GM19025 (cell line): ENCODE measurements around the gene CTNNA1.
"Not testable (repeated sequence)": the region's sequence is repeated elsewhere in the genome, so short reads cannot be mapped to it uniquely, and the experiment has no call there.

ENCODE experiments used
- ATAC-seq: cut with Tn5 transposase; IDR thresholded peaks from one replicate; pipeline ENCODE4 v1.9.1; 2021; ENCODE audit warnings: mild to moderate bottlenecking, low read depth, moderate library complexity; ENCODE audit not compliant: unreplicated experiment

Gene CTNNA1

GRCh38 chr5:138752951-138753793 lies at the start of gene CTNNA1:
Gene CTNNA1 (plus strand): TSS chr5:138753425. CDS start chr5:138781925, 28,500 bp downstream.
- ATAC-seq = peak; percentile 62

- not testable (repeated sequence) for ATAC-seq
These were observed 49.4 kb upstream of the CTNNA1 start for GRCh38 chr5:138703777-138704176.

- no peak for ATAC-seq
These were observed 48.2 kb upstream of the CTNNA1 start for GRCh38 chr5:138705007-138705406.

GRCh38 chr5:138705567-138705966 lies 47.7 kb upstream of the CTNNA1 start:
- ATAC-seq = no peak

- no peak for ATAC-seq
These were observed 46.4 kb upstream of the CTNNA1 start for GRCh38 chr5:138706655-138707480.

GRCh38 chr5:138708791-138709190 lies 44.4 kb upstream of the CTNNA1 start:
- no peak for ATAC-seq

GRCh38 chr5:138709202-138709601 lies 44.0 kb upstream of the CTNNA1 start:
- ATAC-seq = no peak

- ATAC-seq = no peak
These were observed 42.1 kb upstream of the CTNNA1 start for GRCh38 chr5:138711087-138711486.

- no peak for ATAC-seq
These were observed 41.4 kb upstream of the CTNNA1 start for GRCh38 chr5:138711811-138712210.

- no peak for ATAC-seq
These were observed 40.9 kb upstream of the CTNNA1 start for GRCh38 chr5:138712324-138712723.

GRCh38 chr5:138712791-138713190 lies 40.4 kb upstream of the CTNNA1 start:
- no peak for ATAC-seq

- no peak for ATAC-seq
These were observed 40.0 kb upstream of the CTNNA1 start for GRCh38 chr5:138713247-138713646.

GRCh38 chr5:138714694-138715093 lies 38.5 kb upstream of the CTNNA1 start:
- no peak for ATAC-seq

- not testable (repeated sequence) for ATAC-seq
These were observed 37.2 kb upstream of the CTNNA1 start for GRCh38 chr5:138715931-138716432.

- no peak for ATAC-seq
These were observed 36.7 kb upstream of the CTNNA1 start for GRCh38 chr5:138716456-138716924.

- ATAC-seq = no peak
These were observed 35.8 kb upstream of the CTNNA1 start for GRCh38 chr5:138717399-138717798.

- no peak for ATAC-seq
These were observed 33.4 kb upstream of the CTNNA1 start for GRCh38 chr5:138719811-138720210.

- ATAC-seq = no peak
These were observed 32.4 kb upstream of the CTNNA1 start for GRCh38 chr5:138720840-138721239.

- no peak for ATAC-seq
These were observed 31.2 kb upstream of the CTNNA1 start for GRCh38 chr5:138721979-138722378.

GRCh38 chr5:138722544-138723177 lies 30.6 kb upstream of the CTNNA1 start:
- ATAC-seq = no peak
